GM18867 (cell line): ENCODE measurements around the gene MYO10.
"Not testable (repeated sequence)": the region's sequence is repeated elsewhere in the genome, so short reads cannot be mapped to it uniquely, and the experiment has no call there.

Experiments
- ATAC-seq: cut with Tn5 transposase; IDR thresholded peaks from one replicate; pipeline ENCODE4 v1.9.1; 2021; ENCODE audit warnings: mild to moderate bottlenecking, moderate library complexity; ENCODE audit not compliant: unreplicated experiment

The MYO10 gene

GRCh38 chr5:16723821-16724220 is 212.3 kb downstream of the MYO10 start:
- ATAC-seq: no peak

- ATAC-seq: no peak
Observed at GRCh38 chr5:16722097-16722495, 214.0 kb downstream of the MYO10 start.

- no peak for ATAC-seq
Observed at GRCh38 chr5:16721151-16722096, 214.7 kb downstream of the MYO10 start.

- ATAC-seq: not testable (repeated sequence)
Observed at GRCh38 chr5:16718036-16718435, 218.1 kb downstream of the MYO10 start.

- no peak for ATAC-seq
Observed at GRCh38 chr5:16713386-16713928, 222.6 kb downstream of the MYO10 start.

GRCh38 chr5:16712620-16713019 is 223.5 kb downstream of the MYO10 start:
- ATAC-seq: no peak

- no peak for ATAC-seq
Observed at GRCh38 chr5:16712178-16712577, 223.9 kb downstream of the MYO10 start.

- ATAC-seq: no peak
Observed at GRCh38 chr5:16709691-16710433, 226.2 kb downstream of the MYO10 start.

- ATAC-seq: no peak
Observed at GRCh38 chr5:16707869-16708192, 228.3 kb downstream of the MYO10 start.

- no peak for ATAC-seq
Observed at GRCh38 chr5:16707168-16707868, 228.8 kb downstream of the MYO10 start.

GRCh38 chr5:16704945-16705344 is 231.1 kb downstream of the MYO10 start:
- no peak for ATAC-seq

GRCh38 chr5:16702964-16703363 is 233.1 kb downstream of the MYO10 start:
- no peak for ATAC-seq

GRCh38 chr5:16701134-16702099 is 234.7 kb downstream of the MYO10 start:
- no peak for ATAC-seq

GRCh38 chr5:16700081-16700480 is 236.0 kb downstream of the MYO10 start:
- ATAC-seq: no peak

- no peak for ATAC-seq
Observed at GRCh38 chr5:16695779-16696178, 240.3 kb downstream of the MYO10 start.

- no peak for ATAC-seq
Observed at GRCh38 chr5:16693879-16694278, 242.2 kb downstream of the MYO10 start.

- ATAC-seq: no peak
Observed at GRCh38 chr5:16691731-16692130, 244.4 kb downstream of the MYO10 start.

GRCh38 chr5:16690243-16690852 is 245.7 kb downstream of the MYO10 start:
- ATAC-seq: peak; percentile 95

GRCh38 chr5:16687898-16688297 is 248.2 kb downstream of the MYO10 start:
- ATAC-seq: no peak

- ATAC-seq: no peak
Observed at GRCh38 chr5:16685069-16685468, 251.0 kb downstream of the MYO10 start.
